Activated naive CD8-positive, alpha-beta T cell treated with anti-CD3 and anti-CD28 coated beads, Interleukin-2, amount 50 U/mL, for 16 hours (primary cell): ENCODE results near the gene TARS3.

Source experiments
- DNase-seq: peaks from one replicate; pipeline ENCODE4 v3.0.0-alpha.2; 2020; ENCODE audit warnings: low read depth, low spot score

TARS3 gene

DNA sequence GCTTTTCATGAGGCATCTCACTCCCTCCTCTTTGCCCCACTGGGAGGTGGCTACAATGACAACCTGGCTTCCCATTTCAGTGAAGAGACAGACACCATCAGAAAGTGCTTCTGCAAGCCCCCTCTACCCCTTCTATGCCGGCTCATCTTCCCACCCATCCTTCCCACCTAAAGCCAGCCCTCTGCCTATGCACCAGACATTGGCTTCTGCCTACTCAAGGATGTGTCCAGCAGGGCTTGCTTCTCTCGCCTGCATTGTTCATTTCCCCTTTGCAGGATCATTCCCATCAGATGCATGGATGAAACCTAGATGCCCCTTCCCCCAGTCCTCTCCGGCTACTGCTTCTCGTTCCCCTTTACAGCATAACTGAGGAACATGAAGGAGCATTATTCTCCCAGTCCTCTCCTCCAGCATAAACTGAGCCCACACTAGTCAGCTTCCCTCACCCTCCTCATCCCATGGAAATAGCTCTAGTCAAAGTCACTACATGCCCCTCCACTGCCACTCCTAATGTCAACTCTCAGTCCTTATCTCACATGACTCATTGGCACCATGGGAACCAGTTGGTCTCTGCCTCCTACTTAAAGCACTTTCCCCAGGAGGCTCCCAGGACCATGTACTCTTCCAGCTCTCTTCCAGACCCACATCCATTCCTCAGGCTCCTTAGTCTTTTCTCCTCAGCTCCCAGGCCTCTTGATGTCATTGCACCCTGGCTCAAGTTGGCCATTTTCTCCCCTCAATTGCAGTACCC, 120.0 kb downstream of the TARS3 start:
- no peak for DNase-seq
